GM19397 (cell line): Measurements from ENCODE around the gene TREH.

ENCODE experiments used
- ATAC-seq: cut with Tn5 transposase; IDR thresholded peaks from one replicate; pipeline ENCODE4 v1.9.1; 2021; ENCODE audit warnings: mild to moderate bottlenecking, moderate library complexity; ENCODE audit not compliant: unreplicated experiment

The TREH gene

DNA sequence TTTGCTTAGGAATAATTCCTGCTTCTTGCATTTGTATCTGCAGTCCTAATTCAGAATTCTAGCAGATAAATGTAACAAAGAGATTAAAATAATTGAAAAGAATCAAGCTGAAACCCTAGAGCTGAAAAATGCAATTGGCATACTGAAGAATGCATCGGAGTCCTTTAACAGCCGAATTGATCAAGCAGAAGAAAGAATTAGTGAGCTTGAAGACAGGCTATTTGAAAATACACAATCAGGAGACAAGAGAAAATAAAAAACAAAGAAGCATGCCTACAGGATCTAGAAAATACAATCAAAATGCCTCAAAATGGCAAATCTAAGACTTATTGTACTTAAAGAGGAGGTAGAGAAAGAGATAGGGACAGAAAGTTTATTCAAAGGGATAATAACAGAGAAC lies 8.2 kb downstream of the TREH start:
- no peak for ATAC-seq

DNA sequence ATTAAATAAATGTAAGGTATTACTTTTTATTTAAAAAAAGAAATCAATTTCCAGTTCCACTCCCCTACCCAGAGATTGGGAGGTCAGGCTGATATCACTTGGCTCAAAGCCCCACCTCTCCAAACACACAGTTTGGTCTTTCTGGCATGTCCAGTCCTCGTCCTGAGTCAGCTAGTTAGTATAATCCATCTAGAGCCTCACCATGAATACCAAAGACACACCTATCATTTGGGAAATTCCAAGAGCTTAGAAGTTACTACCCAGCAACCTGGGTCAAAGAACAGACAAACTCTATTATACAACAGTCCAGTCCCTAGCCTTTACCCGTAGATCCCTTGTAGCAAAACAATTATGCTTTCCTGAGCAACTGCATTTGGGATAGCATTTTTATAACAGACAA lies 9.4 kb downstream of the TREH start:
- no peak for ATAC-seq

- no peak for ATAC-seq
Observed at GRCh38 chr11:118666371-118666770, 13.1 kb downstream of the TREH start.

DNA sequence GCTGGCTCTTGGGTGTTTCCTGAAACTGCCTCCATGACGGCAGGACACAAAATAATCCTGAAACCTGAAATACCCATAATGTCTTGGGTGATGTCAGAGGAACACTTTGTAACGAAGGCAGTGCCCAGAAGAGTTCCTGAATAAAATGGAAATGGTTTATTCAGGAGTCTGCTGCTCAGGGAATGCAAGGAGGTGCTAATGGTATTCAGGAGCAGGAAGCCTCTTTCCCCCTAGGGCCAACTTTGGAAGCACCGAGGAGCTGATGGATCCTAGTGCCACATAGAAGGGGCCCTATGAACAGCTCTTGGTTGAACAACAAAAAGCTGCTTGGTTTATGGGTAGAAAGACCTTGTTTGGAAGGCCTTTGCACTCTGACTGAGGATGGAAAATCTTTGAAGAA lies 15.5 kb downstream of the TREH start:
- ATAC-seq: no peak

DNA sequence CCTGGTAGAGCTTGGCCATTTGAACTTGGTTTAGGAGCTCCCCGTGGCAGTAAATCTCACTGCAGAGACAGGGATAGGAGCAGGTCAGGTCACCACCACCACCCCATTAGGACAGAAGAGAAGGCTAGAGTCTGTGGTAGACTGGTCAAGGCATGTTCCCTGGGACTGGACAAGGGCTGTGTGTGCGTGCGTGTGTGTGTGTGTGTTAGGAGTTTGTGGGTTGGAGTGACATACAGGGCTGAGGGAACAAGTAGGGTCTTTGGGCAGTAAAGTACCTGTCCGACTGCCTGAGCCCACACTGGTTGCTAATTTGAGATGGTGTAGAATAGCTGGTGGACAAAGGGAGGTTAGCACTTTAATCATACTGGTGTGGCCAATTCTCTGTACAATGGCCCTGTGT lies 16.1 kb downstream of the TREH start:
- ATAC-seq: no peak

- no peak for ATAC-seq
Observed at GRCh38 chr11:118662401-118663271, 16.8 kb downstream of the TREH start.

DNA sequence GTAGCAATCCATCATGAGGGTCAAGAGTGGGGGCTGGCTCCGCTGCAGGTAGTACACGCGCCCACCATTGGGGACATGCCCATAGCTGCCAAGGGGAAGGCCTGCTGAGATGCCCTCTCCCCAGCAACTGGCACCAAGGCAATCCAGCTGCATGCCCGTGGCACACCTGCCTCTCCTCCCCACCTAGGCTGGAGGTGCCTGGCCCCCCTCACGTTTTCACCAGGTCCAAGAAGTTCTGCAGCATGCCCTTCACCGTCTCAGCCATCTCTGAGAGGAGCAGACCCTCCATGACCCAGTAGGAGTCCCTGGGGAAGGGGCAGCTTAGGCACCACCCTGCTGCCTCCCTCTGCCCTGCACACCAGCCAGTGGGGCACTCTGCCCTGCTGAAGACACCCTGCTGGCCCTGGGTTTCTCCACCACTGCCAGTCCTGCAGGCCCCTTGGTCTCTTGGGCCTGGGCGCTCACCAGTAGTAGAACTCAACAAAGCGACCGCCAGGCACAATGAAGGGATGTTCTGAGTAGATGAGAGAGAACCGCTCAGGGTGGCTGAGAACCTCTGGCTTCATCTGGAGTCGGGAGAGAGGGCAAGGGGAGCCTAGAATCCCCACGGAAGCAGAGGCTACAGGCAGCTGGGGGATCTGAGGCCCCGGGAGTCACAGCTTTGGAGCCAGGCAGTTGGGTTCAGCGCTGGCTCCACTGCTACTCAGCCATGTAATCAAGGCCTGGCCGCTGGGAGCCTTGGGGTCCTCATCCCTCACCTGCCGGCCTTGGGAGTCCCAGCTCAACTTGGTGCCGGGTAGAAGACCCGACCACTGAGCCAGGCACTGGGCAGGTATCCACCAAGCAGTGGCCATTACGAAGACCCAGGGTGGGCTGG lies 17.8 kb downstream of the TREH start:
- no peak for ATAC-seq

DNA sequence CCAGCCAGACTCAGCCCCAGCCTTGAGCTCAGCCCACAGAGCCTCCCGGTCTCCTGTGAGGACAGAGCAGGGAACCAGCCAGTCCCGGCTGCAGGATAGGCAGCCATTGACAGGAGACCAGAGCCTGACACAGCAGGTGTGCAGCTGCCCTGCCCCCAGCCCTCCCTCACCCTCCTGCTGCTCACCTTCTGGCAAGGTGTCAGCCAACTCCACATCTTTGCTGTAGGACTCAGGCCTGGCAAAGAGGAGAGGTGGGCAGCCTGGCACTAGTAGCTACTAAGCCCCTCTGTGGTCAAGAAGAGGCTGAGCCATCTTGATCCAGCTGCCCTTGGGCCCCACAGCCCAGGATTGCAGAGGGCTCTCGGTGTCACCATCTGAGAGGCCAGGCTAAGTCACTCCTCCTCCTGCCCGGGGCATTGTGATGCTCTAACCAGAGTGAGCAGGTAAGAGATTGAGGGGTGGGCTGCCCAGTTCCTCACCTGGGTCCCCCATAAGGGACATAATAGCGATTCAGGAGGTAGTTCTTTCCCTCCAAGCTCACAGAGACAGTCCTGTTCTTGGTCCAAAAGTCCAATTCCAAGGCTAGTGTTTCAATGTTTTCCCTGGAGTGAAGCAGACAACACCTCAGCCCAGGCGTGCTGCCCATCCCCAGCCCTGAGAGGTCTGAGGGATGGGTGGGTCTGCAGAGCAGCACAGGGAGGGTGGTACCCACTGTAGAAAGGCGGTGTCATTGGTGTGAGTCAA lies 18.6 kb downstream of the TREH start:
- ATAC-seq: no peak

- ATAC-seq: no peak
Observed at GRCh38 chr11:118659953-118660680, 19.3 kb downstream of the TREH start.

DNA sequence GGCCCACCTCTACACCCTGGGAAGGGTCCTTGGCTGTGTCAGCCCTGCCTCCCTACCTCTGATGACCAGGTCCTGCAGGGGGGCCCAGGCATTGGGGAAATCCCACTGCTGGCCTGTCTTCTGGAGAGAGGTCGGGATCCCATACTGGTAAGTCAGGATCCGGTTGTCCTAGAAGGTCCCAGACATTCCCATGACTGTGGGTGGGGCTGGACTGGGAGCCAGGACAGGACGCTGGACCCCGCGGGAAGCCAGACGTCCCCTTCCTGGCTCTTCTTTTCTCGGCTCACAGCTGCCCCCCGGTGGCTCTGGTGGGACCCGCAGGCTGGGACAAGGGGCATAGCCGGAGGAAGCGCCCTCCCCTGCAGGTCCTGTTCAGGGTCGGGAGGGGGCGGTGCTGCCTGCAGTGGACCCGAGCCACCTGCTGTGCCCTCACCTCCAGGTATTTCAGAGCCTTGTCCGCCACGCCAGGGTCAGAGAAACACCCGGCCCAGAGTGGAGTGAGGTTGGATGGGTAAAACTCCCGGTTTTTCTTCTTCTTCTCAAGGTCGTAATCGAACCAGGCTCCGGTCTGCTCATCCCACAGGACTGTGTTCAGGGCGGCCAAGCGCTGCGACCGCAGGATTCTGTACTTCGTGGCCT lies 20.0 kb downstream of the TREH start:
- ATAC-seq: peak; percentile 62

DNA sequence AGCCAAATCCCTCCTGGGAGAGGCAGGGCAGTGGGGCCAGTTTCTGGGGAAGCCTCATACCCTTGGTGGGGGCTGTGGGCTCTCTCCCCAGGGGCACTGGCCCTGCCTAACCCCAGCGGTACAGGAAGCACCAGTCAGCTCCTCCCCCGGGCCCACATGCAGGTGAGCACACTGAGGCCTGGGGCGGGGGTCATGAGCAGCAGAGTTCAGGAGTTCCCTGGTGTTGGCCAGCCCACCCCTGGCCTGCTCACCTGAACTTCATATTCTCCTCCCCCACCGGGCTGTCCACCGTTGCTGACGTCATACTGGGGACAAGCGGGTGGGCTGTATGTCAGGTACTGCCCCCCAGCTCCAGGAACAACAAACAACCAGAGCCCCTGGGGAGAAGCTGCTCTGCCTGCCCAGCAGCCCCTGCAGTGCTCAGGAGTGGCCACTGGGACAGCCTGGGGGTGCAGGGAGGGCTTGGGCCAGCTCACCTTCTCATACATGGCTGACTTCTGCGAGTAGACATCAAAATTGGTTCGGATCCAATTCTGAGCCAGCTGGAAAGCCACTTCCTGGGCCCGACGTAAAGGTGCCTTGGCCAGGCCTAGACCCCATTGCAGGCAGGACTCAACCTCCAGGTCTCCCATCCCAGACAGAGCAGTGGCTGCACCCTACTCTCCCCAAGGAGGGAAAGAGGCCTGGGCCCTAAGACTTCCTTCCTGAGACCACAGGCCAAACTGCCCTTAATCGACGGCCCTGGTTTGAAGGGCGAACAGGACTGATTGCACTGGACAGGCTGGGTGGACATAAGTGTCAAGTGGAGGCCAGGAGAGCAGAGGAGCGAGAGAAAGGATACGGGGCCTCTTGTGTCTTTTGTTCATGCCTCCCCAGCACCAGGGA lies 20.8 kb downstream of the TREH start:
- no peak for ATAC-seq

DNA sequence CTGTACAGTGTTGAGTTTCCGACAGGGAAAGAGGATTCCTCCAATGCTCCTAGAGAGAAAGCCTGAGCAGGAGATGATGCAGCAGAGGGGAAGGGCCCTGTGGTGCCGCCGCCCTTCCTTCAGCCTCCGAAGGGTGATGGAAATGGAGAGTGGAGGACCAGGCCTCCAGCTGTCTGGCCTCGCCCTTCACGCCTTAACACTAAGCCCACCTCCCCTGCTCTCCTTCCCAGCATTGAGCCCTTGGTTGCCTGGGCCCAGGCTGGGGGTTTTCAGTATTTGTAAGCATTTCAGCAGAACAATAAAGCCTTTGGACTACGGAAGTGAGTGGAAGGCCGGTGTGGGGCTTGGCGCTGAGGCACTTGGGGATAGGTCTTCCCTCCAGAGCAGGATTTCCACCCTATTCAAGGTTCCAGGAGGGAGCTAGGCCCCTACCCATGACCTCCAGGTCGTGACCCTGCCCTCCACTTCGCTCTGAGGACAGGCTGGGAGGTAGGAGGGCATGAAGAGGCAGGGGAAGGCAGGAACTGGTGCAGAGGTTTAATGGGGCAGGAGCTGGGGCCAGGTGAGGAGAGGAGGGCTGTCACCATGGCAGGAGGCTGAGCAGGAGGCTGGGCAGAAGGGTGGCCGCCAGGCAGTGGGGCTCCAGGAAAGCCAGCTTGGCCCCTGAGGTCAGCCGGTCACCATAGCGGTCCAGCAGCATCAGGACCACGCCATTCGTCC lies 21.6 kb downstream of the TREH start:
- ATAC-seq: no peak

DNA sequence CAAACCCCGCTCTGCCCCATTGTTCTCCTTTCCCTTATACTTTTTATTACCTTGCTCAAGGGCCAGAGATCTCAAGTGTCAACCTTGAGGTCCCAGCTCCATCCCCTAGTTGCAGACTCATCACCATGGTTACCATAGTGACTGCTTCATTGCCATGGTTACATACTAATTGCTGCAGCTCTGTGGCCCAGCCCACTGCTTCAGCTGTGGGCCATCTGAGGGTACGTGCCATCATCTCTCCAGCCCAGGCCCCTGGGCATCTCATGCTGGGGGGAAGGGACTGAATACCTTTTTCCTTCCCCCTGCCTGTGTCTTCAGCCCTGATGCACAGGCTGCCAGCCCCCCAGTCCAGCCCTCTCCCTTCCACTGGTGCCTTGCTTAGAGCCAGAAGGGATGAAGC lies 22.2 kb downstream of the TREH start:
- no peak for ATAC-seq

- no peak for ATAC-seq
Observed at GRCh38 chr11:118656563-118657165, 22.8 kb downstream of the TREH start.

- no peak for ATAC-seq
Observed at GRCh38 chr11:118655486-118656190, 23.8 kb downstream of the TREH start.

- no peak for ATAC-seq
Observed at GRCh38 chr11:118653684-118654390, 25.6 kb downstream of the TREH start.

- ATAC-seq: no peak
Observed at GRCh38 chr11:118652681-118653181, 26.7 kb downstream of the TREH start.
